Heart left ventricle (tissue), 13 donors: Measurements from ENCODE around the gene FAM117B.

Experiments used
- CTCF ChIP-seq, 12 donors: fragments of 200-600 bp; sonication (generic) in 4 of 12; IDR thresholded peaks; one replicate each; pipeline versions ENCODE4 v1.5.0 to v1.8.0; 2018 to 2022; ENCODE audit warnings: antibody characterized with exemption in 12 of 12, mild to moderate bottlenecking in 5 of 12
- POLR2A ChIP-seq, 2 donors: fragments of 450-650 bp; IDR thresholded peaks; one replicate each; pipeline ENCODE4 v1.6.1; 2017; ENCODE audit warnings: antibody characterized with exemption in 2 of 2, mild to moderate bottlenecking in 2 of 2, moderate library complexity in 2 of 2
- donor health status: ischemic (EF 13 %, LVEDD 7.1; RV severe dilation, severe dysfunction).
- donor health status: DM: no; HTN: yes; CAD: no.
- donor health status: DM: no; HTN: no; CAD: no.
- donor health status: ischemic (EF 25% LVEDD 6.9; RV normal size, moderate dysfunction).
- donor health status: ischemic (EF 25% LVEDD 5.7; RV mildly dilated, moderate dysfunction).
- donor health status: ischemic (EF 35%, LVEDD 5.7; RV mildly dilated, moderate dysfunction).
- donor health status: nonischemic (EF 11% LVEDD 7.7; RV severe dilation, severe dysfunction).
- donor health status: DM: yes; HTN: yes; CAD: no.
- donor health status: PGD.
- donor health status: ischemic (EF 29% LVEDD 5.4; RV normal size, mild dysfunction).
- donor health status: nonischemic (EF 23%, LVEDD 6.1; RV moderate dilation, normal function).

- no peak for TF ChIP-seq CTCF (IDR thresholded peaks at IDR 0.05)
- no peak for TF ChIP-seq POLR2A (IDR thresholded peaks at IDR 0.05)
Measured at GRCh38 chr2:202769201-202769600, 134.4 kb downstream of the FAM117B start.
